LNCaP clone FGC (cell line): ENCODE data around the gene LAMTOR5.
"Not testable (repeated sequence)": the region's sequence is repeated elsewhere in the genome, so short reads cannot be mapped to it uniquely, and the experiment has no call there.

ENCODE experiments used
- DNase-seq: peaks from one replicate; pipeline ENCODE4 v3.0.0-alpha.2; 2011; ENCODE audit warnings: low read depth
- H3K4me3 ChIP-seq: 2 replicates; pipeline ENCODE4 v1.5.1; 2011; ENCODE audit warnings: mild to moderate bottlenecking, low read depth, low read length, control low read depth
- CTCF ChIP-seq: IDR thresholded peaks from 2 replicates; pipeline ENCODE4 v1.5.1; 2012; ENCODE audit warnings: mild to moderate bottlenecking; ENCODE audit not compliant: control insufficient read depth, insufficient read depth; ENCODE audit errors: extremely low read depth

LAMTOR5 gene

GRCh38 chr1:110403805-110404204 lies 3.7 kb downstream of the LAMTOR5 start:
- no peak overlapping the region for H3K4me3 ChIP-seq
- no peak for DNase-seq
- TF ChIP-seq CTCF: no peak

GRCh38 chr1:110396259-110396958 lies 11.1 kb downstream of the LAMTOR5 start:
- not testable (repeated sequence) for H3K4me3 ChIP-seq, DNase-seq

GRCh38 chr1:110394493-110394820 lies 13.0 kb downstream of the LAMTOR5 start:
- TF ChIP-seq CTCF: no peak

GRCh38 chr1:110393691-110394492 lies 13.6 kb downstream of the LAMTOR5 start:
- no peak overlapping the region for H3K4me3 ChIP-seq
- no peak for TF ChIP-seq CTCF
- no peak for DNase-seq

More at GRCh38 chr1:110394493-110394820, 13.0 kb downstream of the LAMTOR5 start:
- DNase-seq: no peak
- H3K4me3 ChIP-seq: no peak overlapping the region

- no peak for TF ChIP-seq CTCF
- no peak for DNase-seq
- no peak overlapping the region for H3K4me3 ChIP-seq
Observed at GRCh38 chr1:110393286-110393685, 14.2 kb downstream of the LAMTOR5 start.

- no peak within 1 kb of the TSS for H3K4me3 ChIP-seq
- DNase-seq: no peak
- no peak for TF ChIP-seq CTCF
Observed at GRCh38 chr1:110390692-110391245, 16.7 kb downstream of the LAMTOR5 start, which contains the start of gene SLC16A4. Gene SLC16A4, minus strand, starts transcription at chr1:110391026. Its CDS starts 1,703 bp downstream, at chr1:110389323.

GRCh38 chr1:110390096-110390495 lies 17.4 kb downstream of the LAMTOR5 start:
- no peak for TF ChIP-seq CTCF

More at GRCh38 chr1:110390096-110390495, 17.4 kb downstream of the LAMTOR5 start:
- no peak overlapping the region for H3K4me3 ChIP-seq
- no peak for DNase-seq
